ENCODE results near the gene VIPR2.

DNA sequence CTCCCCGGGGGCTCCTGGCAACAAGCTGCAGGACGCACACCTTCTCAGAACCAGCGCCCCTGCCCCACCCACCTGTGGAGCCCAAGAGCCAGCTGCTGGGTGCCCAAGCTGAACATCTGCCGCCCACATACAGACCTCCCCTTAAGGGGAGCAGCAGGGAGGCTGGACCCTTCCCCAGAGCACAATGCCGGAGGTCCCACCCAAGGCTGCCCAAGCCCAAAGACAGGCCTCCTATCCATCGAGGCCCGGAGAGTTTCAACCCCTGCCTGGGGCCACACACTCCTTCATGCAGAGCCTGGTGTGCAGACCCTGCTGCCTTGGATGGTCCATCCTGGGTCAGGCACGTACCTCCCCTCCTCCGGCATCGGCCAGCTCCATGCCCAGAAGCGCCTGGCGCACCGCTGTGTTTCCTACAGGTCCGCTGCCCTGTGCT lies 48.7 kb downstream of the VIPR2 start:
- no peak for TF ChIP-seq TAF1 (IDR thresholded peaks at IDR 0.05; ENCODE audit: borderline replicate concordance, insufficient read depth, low read length)
- TF ChIP-seq POLR2AphosphoS5 (IDR thresholded peaks at IDR 0.05; ENCODE audit: low read depth, low read length), result no peak
- TF ChIP-seq, protein P1, sequence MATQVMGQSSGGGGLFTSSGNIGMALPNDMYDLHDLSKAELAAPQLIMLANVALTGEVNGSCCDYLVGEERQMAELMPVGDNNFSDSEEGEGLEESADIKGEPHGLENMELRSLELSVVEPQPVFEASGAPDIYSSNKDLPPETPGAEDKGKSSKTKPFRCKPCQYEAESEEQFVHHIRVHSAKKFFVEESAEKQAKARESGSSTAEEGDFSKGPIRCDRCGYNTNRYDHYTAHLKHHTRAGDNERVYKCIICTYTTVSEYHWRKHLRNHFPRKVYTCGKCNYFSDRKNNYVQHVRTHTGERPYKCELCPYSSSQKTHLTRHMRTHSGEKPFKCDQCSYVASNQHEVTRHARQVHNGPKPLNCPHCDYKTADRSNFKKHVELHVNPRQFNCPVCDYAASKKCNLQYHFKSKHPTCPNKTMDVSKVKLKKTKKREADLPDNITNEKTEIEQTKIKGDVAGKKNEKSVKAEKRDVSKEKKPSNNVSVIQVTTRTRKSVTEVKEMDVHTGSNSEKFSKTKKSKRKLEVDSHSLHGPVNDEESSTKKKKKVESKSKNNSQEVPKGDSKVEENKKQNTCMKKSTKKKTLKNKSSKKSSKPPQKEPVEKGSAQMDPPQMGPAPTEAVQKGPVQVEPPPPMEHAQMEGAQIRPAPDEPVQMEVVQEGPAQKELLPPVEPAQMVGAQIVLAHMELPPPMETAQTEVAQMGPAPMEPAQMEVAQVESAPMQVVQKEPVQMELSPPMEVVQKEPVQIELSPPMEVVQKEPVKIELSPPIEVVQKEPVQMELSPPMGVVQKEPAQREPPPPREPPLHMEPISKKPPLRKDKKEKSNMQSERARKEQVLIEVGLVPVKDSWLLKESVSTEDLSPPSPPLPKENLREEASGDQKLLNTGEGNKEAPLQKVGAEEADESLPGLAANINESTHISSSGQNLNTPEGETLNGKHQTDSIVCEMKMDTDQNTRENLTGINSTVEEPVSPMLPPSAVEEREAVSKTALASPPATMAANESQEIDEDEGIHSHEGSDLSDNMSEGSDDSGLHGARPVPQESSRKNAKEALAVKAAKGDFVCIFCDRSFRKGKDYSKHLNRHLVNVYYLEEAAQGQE (IDR thresholded peaks at IDR 0.05; ENCODE audit: insufficient read depth in 1 of 2, low read depth in 2 of 2, low read length in 2 of 2), result no peak
- no peak for TF ChIP-seq SIN3A (IDR thresholded peaks at IDR 0.05; ENCODE audit: borderline replicate concordance, insufficient read depth, low read length)
- TF ChIP-seq FOXP2 (optimal IDR thresholded peaks at IDR 0.05; ENCODE audit: borderline replicate concordance, extremely low read depth, extremely low read length, insufficient read depth), result no peak
